Activated naive CD8-positive, alpha-beta T cell treated with anti-CD3 and anti-CD28 coated beads, Interleukin-2, amount 50 U/mL, for 24 hours (primary cell): ENCODE data around the gene GTF2F2.

Experiments
- ATAC-seq: fragments of 150-1000 bp; cut with Tn5 transposase; one replicate; pipeline ENCODE4 v1.10.0; 2021
- DNase-seq: peaks from one replicate; pipeline ENCODE4 v3.0.0; 2021
- H3K27ac Mint-ChIP-seq: one replicate; pipeline ENCODE4 v1.8.0; 2021; ENCODE audit warnings: mild to moderate bottlenecking, mixed read lengths
- H3K27me3 Mint-ChIP-seq: one replicate; pipeline ENCODE4 v1.8.0; 2021; ENCODE audit warnings: mixed read lengths
- H3K36me3 Mint-ChIP-seq: one replicate; pipeline ENCODE4 v1.8.0; 2021; ENCODE audit warnings: low read depth, mixed read lengths
- H3K4me1 Mint-ChIP-seq: one replicate; pipeline ENCODE4 v1.8.0; 2021; ENCODE audit warnings: mixed read lengths
- H3K4me3 Mint-ChIP-seq: one replicate; pipeline ENCODE4 v1.8.0; 2021; ENCODE audit warnings: mild to moderate bottlenecking, moderate library complexity, mixed read lengths
- H3K9me3 Mint-ChIP-seq: one replicate; pipeline ENCODE4 v1.8.0; 2021; ENCODE audit warnings: mixed read lengths

The GTF2F2 gene

GRCh38 chr13:45142440-45143345 is 22.4 kb downstream of the GTF2F2 start:
- no peak overlapping the region for H3K27ac Mint-ChIP-seq
- no peak for ATAC-seq
- H3K4me1 Mint-ChIP-seq: peaks cover 10% of the 10 kb centered on the region
- DNase-seq: no peak
- H3K4me3 Mint-ChIP-seq: no peak overlapping the region
- H3K9me3 Mint-ChIP-seq: no peaks in the 10 kb centered on the region
- peaks cover 33% of the 10 kb centered on the region for H3K36me3 Mint-ChIP-seq
- no peaks in the 10 kb centered on the region for H3K27me3 Mint-ChIP-seq

DNA sequence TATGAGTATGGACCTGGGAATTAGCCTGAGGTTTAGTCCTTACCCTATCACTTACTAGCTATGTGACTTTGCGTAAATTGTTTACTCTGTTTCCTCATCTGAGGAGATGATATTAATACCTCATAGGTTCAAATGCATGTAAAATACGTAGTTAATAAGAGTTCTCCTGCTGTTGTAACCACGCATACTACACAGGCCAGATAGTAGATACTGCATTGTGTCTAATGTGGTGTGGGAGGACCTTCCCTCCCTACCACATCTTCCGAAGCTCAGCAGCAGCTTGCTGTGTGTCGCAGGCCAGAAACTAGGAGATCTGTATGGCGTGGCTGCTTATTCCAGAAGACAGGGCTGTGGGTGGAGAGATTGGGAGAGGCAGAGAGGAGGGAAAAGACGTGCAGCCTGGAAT is 23.0 kb downstream of the GTF2F2 start:
- Mint-ChIP-seq H3K27ac (no peak overlapping the region), H3K9me3 (no peaks in the 10 kb centered on the region), H3K4me3 (no peak overlapping the region), H3K27me3 (no peaks in the 10 kb centered on the region), H3K36me3 (peaks cover 27% of the 10 kb centered on the region), H3K4me1 (peaks cover 11% of the 10 kb centered on the region)
- no peak for DNase-seq
- ATAC-seq: no peak

- no peaks in the 10 kb centered on the region for H3K9me3 Mint-ChIP-seq
- no peak overlapping the region for H3K4me3 Mint-ChIP-seq
- no peak for ATAC-seq
- no peaks in the 10 kb centered on the region for H3K27me3 Mint-ChIP-seq
- no peak for DNase-seq
- H3K27ac Mint-ChIP-seq: no peak overlapping the region
- H3K4me1 Mint-ChIP-seq: peaks cover 12% of the 10 kb centered on the region
- peaks cover 20% of the 10 kb centered on the region for H3K36me3 Mint-ChIP-seq
Observed at GRCh38 chr13:45149964-45150363, 29.7 kb downstream of the GTF2F2 start.

- Mint-ChIP-seq H3K4me1 (peaks cover 11% of the 10 kb centered on the region), H3K27ac (no peak overlapping the region), H3K9me3 (peaks cover 20% of the 10 kb centered on the region), H3K4me3 (no peak overlapping the region), H3K36me3 (peaks cover 57% of the 10 kb centered on the region), H3K27me3 (no peaks in the 10 kb centered on the region)
- no peak for ATAC-seq
- no peak for DNase-seq
Observed at GRCh38 chr13:45156565-45157361, 36.5 kb downstream of the GTF2F2 start.

DNA sequence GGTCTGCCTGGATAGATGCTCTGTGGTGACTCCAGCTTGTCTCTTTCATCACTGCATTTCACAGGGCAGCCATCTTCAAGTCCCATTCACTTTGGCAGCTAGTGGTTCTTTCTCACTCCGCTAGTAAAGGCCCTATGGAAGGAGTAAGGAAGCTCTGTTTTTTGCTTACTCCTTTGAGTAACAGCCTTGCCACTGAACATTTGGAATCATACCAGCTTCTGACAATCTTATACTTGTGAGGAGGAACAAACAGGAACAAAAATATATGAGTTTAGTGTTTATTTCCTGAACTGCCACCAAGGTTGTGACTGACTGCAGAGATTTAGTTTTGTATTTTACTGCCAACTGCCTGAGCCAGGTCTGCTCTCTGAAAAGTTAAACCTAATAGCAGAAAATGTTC is 41.9 kb downstream of the GTF2F2 start:
- peaks cover 14% of the 10 kb centered on the region for H3K9me3 Mint-ChIP-seq
- H3K27ac Mint-ChIP-seq: no peak overlapping the region
- peaks cover 38% of the 10 kb centered on the region for H3K36me3 Mint-ChIP-seq
- H3K4me1 Mint-ChIP-seq: peaks cover 20% of the 10 kb centered on the region
- DNase-seq (no peak), ATAC-seq (no peak)
- no peak overlapping the region for H3K4me3 Mint-ChIP-seq
- no peaks in the 10 kb centered on the region for H3K27me3 Mint-ChIP-seq

DNA sequence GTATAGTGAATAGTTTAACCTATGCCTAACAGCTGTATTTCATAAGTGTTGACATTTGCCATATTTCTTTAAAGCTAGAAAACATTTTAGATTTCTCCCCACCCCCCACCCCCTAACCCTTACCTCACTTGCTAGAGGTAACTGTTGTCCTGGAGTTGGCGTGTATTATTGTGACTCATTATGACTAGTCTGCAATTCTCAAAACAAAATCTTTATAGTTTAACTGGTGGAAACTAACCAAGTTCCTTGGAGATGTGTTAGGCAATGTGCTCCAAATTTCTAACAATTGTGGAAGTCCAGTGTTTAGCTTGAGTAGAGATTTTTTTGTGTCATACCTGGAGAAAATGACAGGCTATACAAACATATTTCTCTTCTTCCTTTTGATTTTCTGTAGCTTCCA is 42.5 kb downstream of the GTF2F2 start:
- Mint-ChIP-seq H3K36me3 (peaks cover 31% of the 10 kb centered on the region), H3K27ac (no peak overlapping the region), H3K27me3 (no peaks in the 10 kb centered on the region), H3K4me1 (peaks cover 20% of the 10 kb centered on the region), H3K9me3 (peaks cover 9% of the 10 kb centered on the region), H3K4me3 (no peak overlapping the region)
- ATAC-seq: peak; percentile 69
- no peak for DNase-seq

- peaks cover 15% of the 10 kb centered on the region for H3K4me1 Mint-ChIP-seq
Observed at GRCh38 chr13:45166858-45167257, 46.5 kb downstream of the GTF2F2 start.

DNA sequence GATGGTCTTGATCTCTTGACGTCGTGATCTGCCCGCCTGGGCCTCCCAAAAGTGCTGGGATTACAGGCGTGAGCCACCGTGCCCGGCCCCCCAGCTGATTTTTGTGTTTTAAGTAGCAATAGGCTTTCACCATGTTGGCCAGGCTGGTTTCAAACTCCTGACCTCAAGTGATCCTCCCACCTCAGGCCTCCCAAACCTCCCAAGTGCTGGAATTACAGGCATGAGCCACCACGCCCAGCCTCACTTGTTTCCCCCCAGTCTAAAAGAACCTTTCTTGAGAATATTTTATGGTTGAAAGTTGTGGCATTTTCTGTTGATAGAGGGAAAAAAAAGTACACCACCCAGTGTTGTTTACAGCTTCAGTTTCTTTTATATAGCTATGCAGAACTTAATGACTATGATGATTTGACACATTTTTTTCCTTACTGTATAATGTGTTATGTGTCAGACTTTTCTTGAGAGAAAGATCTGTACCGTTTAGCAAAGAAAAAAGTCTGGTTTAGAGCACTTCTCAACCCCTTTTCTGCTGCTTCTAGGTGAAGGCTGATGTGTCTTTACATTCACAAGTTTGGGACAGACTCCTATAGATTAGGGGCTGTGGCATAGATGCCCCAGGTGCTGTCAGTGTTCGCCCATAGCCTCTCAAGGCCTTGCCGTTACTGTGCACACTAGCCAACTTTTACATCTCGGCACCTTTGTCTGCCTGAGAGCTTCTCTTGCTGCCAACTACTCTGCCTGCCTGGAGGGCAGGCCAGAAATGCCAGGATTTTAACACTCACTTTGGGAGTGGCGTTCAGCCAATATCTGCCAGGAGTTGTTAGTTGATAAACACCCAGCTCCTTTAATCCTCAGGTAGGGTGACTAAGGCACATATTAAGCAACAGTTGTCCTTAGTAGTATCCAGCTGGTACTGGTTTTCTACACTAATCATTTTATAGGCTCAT is 47.6 kb downstream of the GTF2F2 start:
- Mint-ChIP-seq H3K4me3 (no peak overlapping the region), H3K27me3 (no peaks in the 10 kb centered on the region), H3K4me1 (peaks cover 9% of the 10 kb centered on the region), H3K27ac (no peak overlapping the region), H3K36me3 (peaks cover 24% of the 10 kb centered on the region), H3K9me3 (no peaks in the 10 kb centered on the region)
- DNase-seq (no peak), ATAC-seq (no peak)

More at GRCh38 chr13:45166858-45167257, 46.5 kb downstream of the GTF2F2 start:
- Mint-ChIP-seq H3K27me3 (no peaks in the 10 kb centered on the region), H3K36me3 (peaks cover 16% of the 10 kb centered on the region), H3K9me3 (no peaks in the 10 kb centered on the region), H3K4me3 (no peak overlapping the region), H3K27ac (no peak overlapping the region)
- no peak for DNase-seq
- no peak for ATAC-seq

GRCh38 chr13:45168555-45168930 is 48.2 kb downstream of the GTF2F2 start:
- H3K27me3 Mint-ChIP-seq: no peaks in the 10 kb centered on the region
- no peak for DNase-seq
- peaks cover 8% of the 10 kb centered on the region for H3K4me1 Mint-ChIP-seq
- H3K36me3 Mint-ChIP-seq: peaks cover 26% of the 10 kb centered on the region
- no peak overlapping the region for H3K27ac Mint-ChIP-seq
- ATAC-seq: no peak
- H3K9me3 Mint-ChIP-seq: no peaks in the 10 kb centered on the region
- no peak overlapping the region for H3K4me3 Mint-ChIP-seq

- Mint-ChIP-seq H3K27ac (no peak overlapping the region), H3K36me3 (peaks cover 41% of the 10 kb centered on the region), H3K27me3 (no peaks in the 10 kb centered on the region), H3K9me3 (no peaks in the 10 kb centered on the region), H3K4me3 (no peak overlapping the region), H3K4me1 (peaks cover 30% of the 10 kb centered on the region)
- DNase-seq (no peak), ATAC-seq (no peak)
Observed at GRCh38 chr13:45174478-45174877, 54.2 kb downstream of the GTF2F2 start.

DNA sequence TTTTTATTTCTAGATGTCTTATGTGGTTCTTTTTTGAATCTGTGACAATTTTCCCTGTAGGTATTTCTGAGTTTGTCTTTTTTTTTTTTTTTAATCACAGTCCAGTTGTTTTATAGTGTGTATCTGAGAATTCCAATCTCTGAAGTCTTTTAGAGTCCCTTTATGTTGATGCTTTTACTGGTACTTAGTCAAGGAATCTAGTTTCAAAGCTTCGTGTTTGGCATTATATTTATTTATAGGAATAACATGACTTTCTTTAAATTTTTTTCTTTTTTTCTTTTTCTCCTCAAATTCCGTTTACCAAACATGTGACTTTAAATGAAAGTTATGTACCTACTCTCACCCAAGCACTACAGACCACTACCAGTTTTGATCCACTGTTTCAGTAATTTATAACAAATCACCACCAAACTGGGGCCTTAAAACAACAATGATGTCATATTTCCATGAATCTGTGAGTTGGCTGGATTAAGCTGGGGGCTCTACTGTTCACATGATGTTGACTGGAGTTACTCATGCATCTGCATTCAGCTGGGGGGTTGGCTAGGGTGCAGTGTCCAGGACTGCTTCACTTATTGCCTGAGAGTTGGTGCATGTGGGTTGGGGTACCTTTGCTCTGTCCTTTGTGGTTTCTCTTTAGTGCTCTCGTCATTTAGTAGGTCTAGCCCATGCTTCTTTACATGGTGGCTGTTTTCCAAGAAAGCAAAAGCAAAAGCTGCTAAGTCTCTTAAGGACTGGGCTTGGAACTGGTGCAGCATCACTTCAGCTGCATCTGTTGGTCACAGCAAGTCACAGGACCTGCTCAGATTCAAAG is 58.2 kb downstream of the GTF2F2 start:
- ATAC-seq (peak; percentile 91), DNase-seq (peak; percentile 12)
- Mint-ChIP-seq H3K36me3 (peaks cover 24% of the 10 kb centered on the region), H3K4me3 (no peak overlapping the region), H3K4me1 (peaks cover 38% of the 10 kb centered on the region), H3K27me3 (no peaks in the 10 kb centered on the region), H3K9me3 (no peaks in the 10 kb centered on the region), H3K27ac (peak overlapping the region; percentile 4)

DNA sequence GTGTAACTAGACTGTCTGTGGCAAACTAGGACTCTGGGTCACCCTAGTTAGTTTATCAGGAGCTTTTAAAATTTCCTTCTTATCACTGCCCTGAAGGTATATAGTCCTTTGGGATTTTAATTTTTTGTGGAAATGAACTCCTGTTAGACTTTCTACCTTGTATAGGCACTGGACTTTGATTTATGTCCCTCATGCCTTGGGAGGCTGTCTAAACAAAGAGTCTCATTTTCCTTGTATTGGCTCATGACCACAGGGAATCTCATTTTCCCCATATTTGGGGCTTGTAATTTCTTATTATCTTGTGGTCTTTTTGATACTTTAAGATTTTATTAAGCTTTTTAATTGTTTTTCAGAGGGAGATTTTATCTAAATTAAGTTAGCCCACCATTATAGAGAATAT is 59.1 kb downstream of the GTF2F2 start:
- Mint-ChIP-seq H3K9me3 (no peaks in the 10 kb centered on the region), H3K4me3 (no peak overlapping the region), H3K4me1 (peaks cover 42% of the 10 kb centered on the region), H3K27ac (no peak overlapping the region), H3K27me3 (no peaks in the 10 kb centered on the region), H3K36me3 (peaks cover 29% of the 10 kb centered on the region)
- no peak for ATAC-seq
- no peak for DNase-seq

GRCh38 chr13:45180303-45180702 is 60.0 kb downstream of the GTF2F2 start:
- no peak for DNase-seq
- Mint-ChIP-seq H3K27ac (no peak overlapping the region), H3K27me3 (no peaks in the 10 kb centered on the region), H3K4me3 (no peak overlapping the region), H3K36me3 (peaks cover 23% of the 10 kb centered on the region), H3K9me3 (no peaks in the 10 kb centered on the region), H3K4me1 (peaks cover 43% of the 10 kb centered on the region)
- no peak for ATAC-seq
